HL-60 (cell line): ENCODE measurements around the gene ALDH3A1.

Source experiments
- CTCF ChIP-seq: IDR thresholded peaks from one replicate; pipeline ENCODE4 v1.5.1; 2011; ENCODE audit warnings: low read length, control low read depth, inconsistent platforms; ENCODE audit not compliant: insufficient read depth
- GABPA ChIP-seq: IDR thresholded peaks from 2 replicates; pipeline ENCODE4 v1.6.1; 2012; ENCODE audit warnings: low read depth
- POLR2AphosphoS5 ChIP-seq: IDR thresholded peaks from 2 replicates; pipeline ENCODE4 v1.6.1; 2012; ENCODE audit warnings: low read depth
- REST ChIP-seq: IDR thresholded peaks from 2 replicates; pipeline ENCODE4 v1.6.1; 2012; ENCODE audit warnings: low read depth; ENCODE audit not compliant: insufficient replicate concordance
- SPI1 ChIP-seq: IDR thresholded peaks from 2 replicates; pipeline ENCODE4 v1.6.1; 2012; ENCODE audit warnings: low read depth, mild to moderate bottlenecking, borderline replicate concordance

- TF ChIP-seq CTCF: no peak
- TF ChIP-seq REST: no peak
- no peak for TF ChIP-seq POLR2AphosphoS5
- no peak for TF ChIP-seq SPI1
- TF ChIP-seq GABPA: no peak
These were observed 48.4 kb upstream of the ALDH3A1 start for GRCh38 chr17:19796457-19796856.
